Esophagus squamous epithelium (tissue), 5 donors: ENCODE results near the gene NPHP1. TPM values are rescaled to one million over a fixed set of nuclear protein-coding genes. Genes with fewer than 3 reads are reported as not detected.
"Not testable (repeated sequence)": the region's sequence is repeated elsewhere in the genome, so short reads cannot be mapped to it uniquely, and the experiment has no call there.

Experiments used
- DNase-seq: peaks from one replicate; lab custom pipeline; 2025; lab: John Stamatoyannopoulos, UW
- H3K27ac ChIP-seq, 4 donors: fragments of 200-600 bp; sonication (generic); one replicate each; pipeline ENCODE4 v1.5.1; 2016 to 2019; ENCODE audit warnings: mild to moderate bottlenecking in 1 of 4
- H3K27me3 ChIP-seq, 4 donors: fragments of 200-600 bp; sonication (generic); 1 replicate in 3 of 4; 2 replicates in 1 of 4; pipeline versions ENCODE4 v1.5.1 to v1.6.0; 2017 to 2021; ENCODE audit warnings: antibody characterized with exemption in 1 of 4
- H3K36me3 ChIP-seq, 3 donors: fragments of 200-600 bp; sonication (generic); one replicate each; pipeline ENCODE4 v1.5.1; 2016 to 2019
- H3K4me1 ChIP-seq, 3 donors: fragments of 200-600 bp; sonication (generic); one replicate each; pipeline ENCODE4 v1.5.1; 2017 to 2019
- H3K4me3 ChIP-seq, 4 donors: fragments of 200-600 bp; sonication (generic); 1 replicate in 3 of 4; 2 replicates in 1 of 4; pipeline ENCODE4 v1.5.1; 2016 to 2019; ENCODE audit warnings: mild to moderate bottlenecking in 2 of 4, moderate library complexity in 1 of 4
- H3K9me3 ChIP-seq, 3 donors: fragments of 200-600 bp; sonication (generic); one replicate each; pipeline ENCODE4 v1.5.1; 2016 to 2019
- POLR2A ChIP-seq, 4 donors: fragments of 450-650 bp; IDR thresholded peaks; one replicate each; pipeline ENCODE4 v1.6.1; 2017; ENCODE audit warnings: antibody characterized with exemption in 4 of 4, mild to moderate bottlenecking in 4 of 4, moderate library complexity in 3 of 4
- WGBS, 2 donors: methylation state at CpG; one replicate each; pipeline ENCODE4 v1.1.5; 2018; 5-methylcytosine and 5-hydroxymethylcytosine counted together
- intact Hi-C: fragments of 100-400 bp; cut with DNase I; formaldehyde crosslinking; loops from one replicate; pipeline ENCODE4 v1.15.0; 2022
- total RNA-seq, 4 donors: library from RNA; depleted of rRNA; stranded (reverse); fragments of >200 nt; gene quantifications; one replicate each; pipeline ENCODE4 v1.1.0, GENCODE V29; 2016
- TF ChIP-seq, protein P1 (sequence below), 6 experiments: fragments of 450-650 bp in 4 of 6; fragments of 200-600 bp in 2 of 6; sonication (generic) in 2 of 6; IDR thresholded peaks; one replicate each; pipeline ENCODE4 v1.5.1; 2016 to 2019; ENCODE audit warnings: antibody characterized with exemption in 6 of 6, mild to moderate bottlenecking in 4 of 6, moderate library complexity in 4 of 6
- donor health status: DM: yes; HTN: yes; CAD: no.

The NPHP1 gene
- total RNA-seq, 4 donors from 2014 or later = 0.57 to 3.8 (median 1.5) TPM

DNA sequence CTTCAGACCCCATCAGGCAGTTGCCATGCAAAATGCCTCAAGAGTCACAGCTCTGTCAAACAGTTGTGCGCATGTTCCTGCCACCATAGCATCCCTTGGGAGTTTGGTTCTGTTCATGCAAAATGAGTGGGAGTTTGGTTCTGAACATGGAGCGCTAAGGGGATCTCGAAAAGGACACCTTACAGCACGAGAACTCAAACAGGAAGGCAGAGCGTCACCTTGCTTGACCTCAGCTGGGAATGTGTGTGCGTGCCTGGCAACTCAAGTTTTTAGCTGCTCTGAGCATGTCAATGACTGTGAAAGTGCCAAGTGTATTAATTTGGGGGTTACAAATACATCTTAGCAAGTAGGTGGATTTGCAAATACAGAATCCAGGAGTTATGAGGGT, 105.8 kb downstream of the NPHP1 start:
- no peaks in the 10 kb centered on the region for H3K27me3 ChIP-seq
- intact Hi-C loops = no loop called here
- TF ChIP-seq POLR2A (IDR thresholded peaks at IDR 0.05) = no peak
- TF ChIP-seq, protein P1, sequence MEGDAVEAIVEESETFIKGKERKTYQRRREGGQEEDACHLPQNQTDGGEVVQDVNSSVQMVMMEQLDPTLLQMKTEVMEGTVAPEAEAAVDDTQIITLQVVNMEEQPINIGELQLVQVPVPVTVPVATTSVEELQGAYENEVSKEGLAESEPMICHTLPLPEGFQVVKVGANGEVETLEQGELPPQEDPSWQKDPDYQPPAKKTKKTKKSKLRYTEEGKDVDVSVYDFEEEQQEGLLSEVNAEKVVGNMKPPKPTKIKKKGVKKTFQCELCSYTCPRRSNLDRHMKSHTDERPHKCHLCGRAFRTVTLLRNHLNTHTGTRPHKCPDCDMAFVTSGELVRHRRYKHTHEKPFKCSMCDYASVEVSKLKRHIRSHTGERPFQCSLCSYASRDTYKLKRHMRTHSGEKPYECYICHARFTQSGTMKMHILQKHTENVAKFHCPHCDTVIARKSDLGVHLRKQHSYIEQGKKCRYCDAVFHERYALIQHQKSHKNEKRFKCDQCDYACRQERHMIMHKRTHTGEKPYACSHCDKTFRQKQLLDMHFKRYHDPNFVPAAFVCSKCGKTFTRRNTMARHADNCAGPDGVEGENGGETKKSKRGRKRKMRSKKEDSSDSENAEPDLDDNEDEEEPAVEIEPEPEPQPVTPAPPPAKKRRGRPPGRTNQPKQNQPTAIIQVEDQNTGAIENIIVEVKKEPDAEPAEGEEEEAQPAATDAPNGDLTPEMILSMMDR (IDR thresholded peaks at IDR 0.05) = no peak
- WGBS, 2 donors = 85 to 86% methylated on average over 6 of the region's 6 CpGs
- no peak for DNase-seq
- H3K9me3 ChIP-seq = no peaks in the 10 kb centered on the region
- peaks cover 0 to 5% (median 0%) of the 10 kb centered on the region in 3 donors for H3K36me3 ChIP-seq
- peak overlapping the region; percentile 86 to 97 (median 94) for H3K27ac ChIP-seq
- H3K4me1 ChIP-seq = peaks cover 51 to 86% (median 51%) of the 10 kb centered on the region in 3 donors
- no peak overlapping the region for H3K4me3 ChIP-seq

DNA sequence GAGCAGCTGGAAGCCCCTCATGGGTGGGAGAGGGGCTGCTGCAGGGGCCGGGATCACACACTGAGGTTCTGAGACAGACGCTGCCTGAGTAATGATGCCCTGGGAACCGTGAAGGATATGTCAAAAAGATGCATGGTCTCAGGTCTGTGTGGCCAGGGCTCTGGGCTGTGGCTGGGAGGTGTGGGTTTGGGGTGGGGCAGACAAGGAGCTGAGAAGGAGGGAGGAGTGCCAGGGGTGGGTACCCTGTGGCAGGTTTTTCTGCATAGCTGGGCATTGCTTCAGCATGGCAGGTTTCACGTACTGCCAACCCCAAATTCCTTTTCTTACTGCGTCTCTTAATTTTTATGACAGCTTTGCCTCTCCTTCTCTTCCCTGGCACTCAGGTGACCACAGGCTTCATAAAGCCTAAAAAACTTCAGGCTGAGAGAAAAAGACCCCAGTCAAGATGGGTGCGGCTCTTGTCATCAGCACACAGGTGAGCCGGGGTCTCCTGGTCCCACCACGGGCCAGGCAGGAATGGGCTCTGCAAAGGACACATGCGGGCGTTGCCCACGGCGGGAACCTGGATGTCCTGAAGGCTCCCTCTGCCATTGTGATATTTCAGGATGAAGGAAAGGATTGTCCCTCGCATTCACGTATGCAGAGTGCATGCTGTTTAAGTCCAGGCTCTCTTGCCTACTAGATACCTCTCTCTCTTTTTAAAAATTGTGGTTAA, 107.2 kb downstream of the NPHP1 start:
- Histone ChIP-seq H3K36me3 (no peaks in the 10 kb centered on the region), H3K27ac (peak overlapping the region; percentile 65 to 97 (median 90))

DNA sequence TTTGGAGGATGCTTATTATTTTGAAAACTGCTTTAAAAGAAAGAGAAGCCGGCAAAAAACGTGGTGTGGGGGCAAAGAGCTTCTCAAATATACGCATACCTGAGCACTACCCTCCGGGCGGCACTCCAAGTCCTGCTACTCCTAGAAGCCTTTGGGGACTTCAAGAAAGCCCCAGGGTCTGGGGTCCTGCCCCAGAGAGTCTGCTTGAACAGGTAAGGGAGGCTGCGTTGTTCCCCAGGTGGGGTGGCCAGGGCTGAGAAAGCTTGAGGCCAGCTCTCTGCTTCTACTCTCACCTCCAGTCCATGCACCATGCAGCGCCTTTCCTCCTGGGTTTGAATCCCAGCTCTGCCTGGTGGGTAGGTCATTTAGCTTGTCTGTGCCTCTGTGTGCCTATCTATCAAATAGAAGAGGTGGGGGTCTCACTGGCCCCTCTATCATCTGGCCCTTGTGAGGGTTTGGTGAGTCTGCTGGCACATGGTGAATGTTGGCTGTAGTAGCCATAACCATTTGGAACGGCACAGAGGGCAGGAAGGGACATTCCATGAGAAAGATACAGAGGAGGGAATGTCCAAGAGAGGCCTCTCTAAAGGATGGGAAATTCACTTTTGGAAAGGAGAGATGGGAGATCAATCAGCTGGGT, 108.7 kb downstream of the NPHP1 start:
- intact Hi-C loops = no loop called here
- no peaks in the 10 kb centered on the region for H3K27me3 ChIP-seq
- TF ChIP-seq, protein P1 (IDR thresholded peaks at IDR 0.05) = no peak
- no peak for TF ChIP-seq POLR2A (IDR thresholded peaks at IDR 0.05)
- DNase-seq = no peak
- no peak overlapping the region for H3K4me3 ChIP-seq
- WGBS, 2 donors = 91 to 92% methylated on average over 7 to 8 of the region's 8 CpGs
- H3K4me1 ChIP-seq = peaks cover 23 to 57% (median 25%) of the 10 kb centered on the region in 3 donors
- no peaks in the 10 kb centered on the region for H3K36me3 ChIP-seq
- peak overlapping the region in 2 of 4 donors; percentile 6 to 95 for H3K27ac ChIP-seq
- H3K9me3 ChIP-seq = no peaks in the 10 kb centered on the region

More for the DNA sequence above, 107.2 kb downstream of the NPHP1 start:
- H3K4me1 ChIP-seq = peaks cover 38 to 72% (median 38%) of the 10 kb centered on the region in 3 donors
- DNase-seq = no peak
- WGBS, 2 donors = 49 to 60% methylated on average over 9 to 12 of the region's 14 CpGs
- H3K9me3 ChIP-seq = no peaks in the 10 kb centered on the region
- intact Hi-C loops = no loop called here
- TF ChIP-seq, protein P1 (IDR thresholded peaks at IDR 0.05) = no peak
- H3K27me3 ChIP-seq = no peaks in the 10 kb centered on the region
- H3K4me3 ChIP-seq = peak overlapping the region in 1 of 4 donors; percentile 9

DNA sequence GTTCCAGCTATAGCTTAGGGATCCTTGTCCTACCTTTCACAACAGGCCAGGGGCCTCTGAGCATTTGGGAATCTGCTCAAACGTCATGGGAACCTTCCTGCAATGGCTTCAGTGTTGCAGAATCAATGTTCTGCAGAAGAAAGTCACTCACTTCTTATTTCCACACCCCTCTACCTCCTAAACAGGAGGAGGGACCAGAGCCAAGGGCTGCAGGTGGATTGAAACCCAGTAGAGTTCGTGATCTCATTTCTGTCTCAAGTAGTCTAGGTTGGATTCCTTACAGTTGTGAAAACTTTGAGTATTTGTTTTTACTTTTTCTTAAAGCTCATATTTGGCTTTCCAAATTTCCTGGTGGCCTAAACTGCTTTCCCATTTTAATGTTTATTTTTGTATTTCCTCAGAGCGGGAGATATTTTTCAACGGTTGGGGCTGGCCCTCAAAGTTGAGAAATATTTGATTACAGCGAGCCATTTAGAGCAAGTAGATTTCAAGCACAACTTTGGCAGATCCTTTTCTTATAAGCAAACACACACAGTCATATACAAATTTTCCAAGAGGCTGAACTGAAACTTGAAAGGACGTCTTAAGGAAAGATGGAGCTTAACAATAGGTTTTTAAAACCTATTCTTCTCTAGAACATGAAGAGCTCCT, 109.8 kb downstream of the NPHP1 start:
- H3K27me3 ChIP-seq, H3K9me3 ChIP-seq, intact Hi-C loops, H3K36me3 ChIP-seq, H3K4me3 ChIP-seq, DNase-seq: not testable (repeated sequence)
- H3K4me1 ChIP-seq = peaks cover 12 to 46% (median 16%) of the 10 kb centered on the region in 3 donors
- H3K27ac ChIP-seq = peak overlapping the region in 2 of 4 donors; percentile 6 to 44
- WGBS, 2 donors = 62% methylated on average over 4 of the region's 6 CpGs

DNA sequence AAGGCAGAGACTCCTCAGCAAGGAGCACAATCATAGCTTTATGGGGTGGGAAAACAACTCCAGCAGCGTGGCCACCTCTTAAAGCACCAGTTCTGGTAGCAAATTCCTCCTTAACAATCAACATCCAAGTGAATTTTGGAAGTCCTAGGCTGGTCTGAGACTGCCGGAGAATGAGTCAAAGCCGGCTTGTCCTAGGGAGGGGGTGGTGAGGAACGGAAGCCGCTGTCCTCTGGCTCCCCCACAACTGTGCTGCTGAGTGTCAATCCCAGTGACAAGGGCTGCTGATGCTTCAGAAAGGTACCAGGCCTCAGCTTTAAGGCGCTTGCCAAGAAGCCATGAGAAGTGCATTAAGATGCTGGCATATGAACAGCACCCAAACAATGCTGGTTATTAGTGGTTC, 110.9 kb downstream of the NPHP1 start:
- H3K36me3 ChIP-seq, H3K27ac ChIP-seq, H3K4me3 ChIP-seq, H3K27me3 ChIP-seq, DNase-seq, intact Hi-C loops, H3K9me3 ChIP-seq: not testable (repeated sequence)
- peaks cover 8 to 35% (median 8%) of the 10 kb centered on the region in 3 donors for H3K4me1 ChIP-seq
- WGBS, 2 donors = no CpG with 5 or more reads among the region's 6 CpGs

DNA sequence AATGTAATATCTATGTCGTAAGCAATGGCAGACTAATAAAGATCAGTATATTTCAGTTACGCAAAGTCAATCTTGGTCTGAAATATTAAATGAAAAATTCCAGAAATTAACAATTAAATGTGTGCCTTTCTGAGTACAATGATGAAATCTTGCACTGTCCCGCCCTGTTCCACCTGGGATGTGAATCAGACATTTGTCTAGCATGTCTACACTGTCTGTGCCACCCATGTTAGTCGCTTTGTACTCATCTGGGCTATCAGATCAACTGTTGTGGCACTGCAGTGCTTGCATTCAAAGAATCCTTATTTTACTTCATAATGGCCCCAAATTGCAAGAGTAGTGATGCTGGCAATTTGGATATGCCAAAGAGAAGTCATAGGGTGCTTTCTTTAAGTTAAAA, 114.6 kb downstream of the NPHP1 start:
- H3K4me1 ChIP-seq, H3K4me3 ChIP-seq, H3K9me3 ChIP-seq, DNase-seq, H3K27ac ChIP-seq, H3K27me3 ChIP-seq, intact Hi-C loops, H3K36me3 ChIP-seq: not testable (repeated sequence)
- WGBS, 2 donors = 44 to 51% methylated on average over 2 to 3 of the region's 4 CpGs

DNA sequence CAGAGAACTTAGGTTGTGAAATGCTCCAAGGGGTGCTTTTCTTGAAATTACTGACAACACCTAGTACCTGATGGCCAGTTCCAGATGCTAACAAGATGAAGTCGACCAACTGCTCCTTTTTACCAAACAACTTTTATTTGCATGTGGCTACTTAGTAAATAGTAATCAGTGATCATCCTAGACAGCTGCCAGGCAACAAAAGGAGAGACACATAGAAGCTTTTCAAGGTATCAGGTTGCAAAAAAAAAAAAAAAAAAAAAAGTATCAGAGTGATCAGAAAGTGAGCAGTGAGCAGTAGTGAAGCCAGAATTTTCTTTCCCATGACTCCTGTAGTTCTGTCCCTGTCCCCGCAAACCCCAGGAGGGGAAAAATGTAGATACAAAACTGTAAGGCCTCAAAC, 121.1 kb downstream of the NPHP1 start:
- H3K27me3 ChIP-seq, H3K4me1 ChIP-seq, H3K27ac ChIP-seq, intact Hi-C loops, H3K9me3 ChIP-seq, H3K4me3 ChIP-seq, H3K36me3 ChIP-seq, DNase-seq: not testable (repeated sequence)
- no CpG with 5 or more reads among the region's 2 CpGs for WGBS, 2 donors

DNA sequence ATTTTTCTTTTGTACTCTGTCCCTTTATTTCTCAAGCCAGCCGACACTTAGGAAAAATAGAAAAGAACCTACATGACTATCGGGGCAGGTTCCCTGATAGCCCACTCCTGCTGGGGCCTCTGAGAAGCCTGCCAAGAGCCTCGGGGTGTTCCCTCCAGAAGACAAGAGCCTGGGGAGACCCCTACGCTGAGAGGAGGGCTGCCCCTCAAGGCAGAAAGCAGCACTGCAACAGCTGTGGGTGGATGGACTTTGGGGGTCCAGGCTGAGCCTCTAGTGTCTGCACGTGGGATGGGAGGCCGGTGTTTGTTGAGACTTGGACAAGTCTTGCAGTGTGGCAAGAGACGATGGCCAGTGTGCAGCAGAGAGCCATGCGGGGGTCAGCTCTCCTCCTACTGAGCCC, 121.7 kb downstream of the NPHP1 start:
- H3K4me3 ChIP-seq, H3K27me3 ChIP-seq, H3K27ac ChIP-seq, intact Hi-C loops, H3K9me3 ChIP-seq, H3K4me1 ChIP-seq, DNase-seq, H3K36me3 ChIP-seq: not testable (repeated sequence)
- WGBS, 2 donors = no CpG with 5 or more reads among the region's 8 CpGs

DNA sequence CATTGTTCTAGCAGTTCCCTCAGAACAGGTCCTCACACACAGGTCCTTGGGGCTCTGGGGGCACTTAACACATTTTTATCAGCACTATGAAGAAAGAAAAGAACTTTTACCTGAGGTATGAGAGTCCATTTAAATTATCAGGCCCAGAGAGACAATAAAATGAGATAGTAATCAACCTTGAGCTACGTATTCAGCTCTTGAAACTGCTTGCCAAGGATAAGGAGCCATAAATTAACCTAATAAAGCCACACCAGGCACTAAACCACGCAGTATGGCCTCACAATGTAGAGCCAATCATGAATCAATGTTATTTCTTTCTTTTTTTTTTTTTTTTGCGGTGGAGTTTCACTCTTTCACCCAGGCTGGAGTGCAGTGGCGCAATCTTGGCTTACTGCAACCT, 126.7 kb downstream of the NPHP1 start:
- intact Hi-C loops, H3K27ac ChIP-seq, H3K36me3 ChIP-seq, H3K4me3 ChIP-seq, H3K4me1 ChIP-seq, DNase-seq, H3K27me3 ChIP-seq, H3K9me3 ChIP-seq: not testable (repeated sequence)
- no CpG with 5 or more reads among the region's 4 CpGs for WGBS, 2 donors
